Measurements from ENCODE around the gene NBPF6. TPM values are rescaled to one million over a fixed set of nuclear protein-coding genes. Genes with fewer than 3 reads are reported as not detected.
"Not testable (repeated sequence)": the region's sequence is repeated elsewhere in the genome, so short reads cannot be mapped to it uniquely, and the experiment has no call there.

Gene NBPF6, protein sequence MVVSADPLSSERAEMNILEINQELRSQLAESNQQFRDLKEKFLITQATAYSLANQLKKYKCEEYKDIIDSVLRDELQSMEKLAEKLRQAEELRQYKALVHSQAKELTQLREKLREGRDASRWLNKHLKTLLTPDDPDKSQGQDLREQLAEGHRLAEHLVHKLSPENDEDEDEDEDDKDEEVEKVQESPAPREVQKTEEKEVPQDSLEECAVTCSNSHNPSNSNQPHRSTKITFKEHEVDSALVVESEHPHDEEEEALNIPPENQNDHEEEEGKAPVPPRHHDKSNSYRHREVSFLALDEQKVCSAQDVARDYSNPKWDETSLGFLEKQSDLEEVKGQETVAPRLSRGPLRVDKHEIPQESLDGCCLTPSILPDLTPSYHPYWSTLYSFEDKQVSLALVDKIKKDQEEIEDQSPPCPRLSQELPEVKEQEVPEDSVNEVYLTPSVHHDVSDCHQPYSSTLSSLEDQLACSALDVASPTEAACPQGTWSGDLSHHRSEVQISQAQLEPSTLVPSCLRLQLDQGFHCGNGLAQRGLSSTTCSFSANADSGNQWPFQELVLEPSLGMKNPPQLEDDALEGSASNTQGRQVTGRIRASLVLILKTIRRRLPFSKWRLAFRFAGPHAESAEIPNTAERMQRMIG
- total RNA-seq = 0.36 TPM in 1 of 2 replicates, not detected in the other

GRCh38 chr1:108450043-108450442 is at the start of gene NBPF6:
TSS of gene NBPF6 (plus strand) at chr1:108450343. CDS start at chr1:108450602, 259 bp downstream.
- not testable (repeated sequence) for H3K79me2 ChIP-seq (ENCODE audit: insufficient read depth, low read length); H2AFZ ChIP-seq (ENCODE audit: low read length); H3K36me3 ChIP-seq (ENCODE audit: insufficient read depth, low read length); H3K4me1 ChIP-seq (ENCODE audit: insufficient read depth, low read length); H4K20me1 ChIP-seq (ENCODE audit: insufficient read depth, low read length); H3K4me2 ChIP-seq (ENCODE audit: insufficient read depth, low read length); H3K4me3 ChIP-seq (ENCODE audit: insufficient read depth, low read length); DNase-seq (ENCODE audit: insufficient read length, low spot score, missing footprints); H3K9me3 ChIP-seq (ENCODE audit: low read depth, low read length); H3K27me3 ChIP-seq (ENCODE audit: insufficient read depth, low read length); H3K27ac ChIP-seq (ENCODE audit: low read depth, low read length)

- H3K9me3 ChIP-seq (ENCODE audit: low read depth, low read length); H4K20me1 ChIP-seq (ENCODE audit: insufficient read depth, low read length); H3K27ac ChIP-seq (ENCODE audit: low read depth, low read length); H3K4me1 ChIP-seq (ENCODE audit: insufficient read depth, low read length); H3K79me2 ChIP-seq (ENCODE audit: insufficient read depth, low read length); H3K4me2 ChIP-seq (ENCODE audit: insufficient read depth, low read length); H3K36me3 ChIP-seq (ENCODE audit: insufficient read depth, low read length); H3K27me3 ChIP-seq (ENCODE audit: insufficient read depth, low read length); H2AFZ ChIP-seq (ENCODE audit: low read length); DNase-seq (ENCODE audit: insufficient read length, low spot score, missing footprints); H3K4me3 ChIP-seq (ENCODE audit: insufficient read depth, low read length): not testable (repeated sequence)
These were observed 38.9 kb upstream of the NBPF6 start for GRCh38 chr1:108411098-108411833.

GRCh38 chr1:108420129-108420528 is 30.0 kb upstream of the NBPF6 start:
- not testable (repeated sequence) for H3K36me3 ChIP-seq (ENCODE audit: insufficient read depth, low read length); H2AFZ ChIP-seq (ENCODE audit: low read length); H3K9me3 ChIP-seq (ENCODE audit: low read depth, low read length); H3K4me1 ChIP-seq (ENCODE audit: insufficient read depth, low read length); H3K4me3 ChIP-seq (ENCODE audit: insufficient read depth, low read length); H3K4me2 ChIP-seq (ENCODE audit: insufficient read depth, low read length); H4K20me1 ChIP-seq (ENCODE audit: insufficient read depth, low read length); DNase-seq (ENCODE audit: insufficient read length, low spot score, missing footprints); H3K27me3 ChIP-seq (ENCODE audit: insufficient read depth, low read length); H3K79me2 ChIP-seq (ENCODE audit: insufficient read depth, low read length); H3K27ac ChIP-seq (ENCODE audit: low read depth, low read length)

- H3K27me3 ChIP-seq (ENCODE audit: insufficient read depth, low read length); H3K4me3 ChIP-seq (ENCODE audit: insufficient read depth, low read length); H3K4me1 ChIP-seq (ENCODE audit: insufficient read depth, low read length): not testable (repeated sequence)
These were observed 28.9 kb upstream of the NBPF6 start for GRCh38 chr1:108421061-108421916.

GRCh38 chr1:108426877-108427276 is 23.3 kb upstream of the NBPF6 start:
- not testable (repeated sequence) for H4K20me1 ChIP-seq (ENCODE audit: insufficient read depth, low read length); H3K27ac ChIP-seq (ENCODE audit: low read depth, low read length); H3K36me3 ChIP-seq (ENCODE audit: insufficient read depth, low read length); H3K79me2 ChIP-seq (ENCODE audit: insufficient read depth, low read length); DNase-seq (ENCODE audit: insufficient read length, low spot score, missing footprints); H3K4me2 ChIP-seq (ENCODE audit: insufficient read depth, low read length); H3K27me3 ChIP-seq (ENCODE audit: insufficient read depth, low read length); H3K9me3 ChIP-seq (ENCODE audit: low read depth, low read length); H2AFZ ChIP-seq (ENCODE audit: low read length); H3K4me1 ChIP-seq (ENCODE audit: insufficient read depth, low read length); H3K4me3 ChIP-seq (ENCODE audit: insufficient read depth, low read length)

More at GRCh38 chr1:108421061-108421916, 28.9 kb upstream of the NBPF6 start:
- DNase-seq (ENCODE audit: insufficient read length, low spot score, missing footprints); H3K36me3 ChIP-seq (ENCODE audit: insufficient read depth, low read length); H3K4me2 ChIP-seq (ENCODE audit: insufficient read depth, low read length); H3K27ac ChIP-seq (ENCODE audit: low read depth, low read length); H2AFZ ChIP-seq (ENCODE audit: low read length); H3K79me2 ChIP-seq (ENCODE audit: insufficient read depth, low read length); H4K20me1 ChIP-seq (ENCODE audit: insufficient read depth, low read length); H3K9me3 ChIP-seq (ENCODE audit: low read depth, low read length): not testable (repeated sequence)

- not testable (repeated sequence) for H3K27ac ChIP-seq (ENCODE audit: low read depth, low read length); DNase-seq (ENCODE audit: insufficient read length, low spot score, missing footprints); H3K4me1 ChIP-seq (ENCODE audit: insufficient read depth, low read length); H3K9me3 ChIP-seq (ENCODE audit: low read depth, low read length); H4K20me1 ChIP-seq (ENCODE audit: insufficient read depth, low read length); H3K4me2 ChIP-seq (ENCODE audit: insufficient read depth, low read length); H3K4me3 ChIP-seq (ENCODE audit: insufficient read depth, low read length); H3K36me3 ChIP-seq (ENCODE audit: insufficient read depth, low read length); H3K27me3 ChIP-seq (ENCODE audit: insufficient read depth, low read length); H2AFZ ChIP-seq (ENCODE audit: low read length); H3K79me2 ChIP-seq (ENCODE audit: insufficient read depth, low read length)
These were observed 18.1 kb upstream of the NBPF6 start for GRCh38 chr1:108432002-108432401.

- not testable (repeated sequence) for H3K4me3 ChIP-seq (ENCODE audit: insufficient read depth, low read length); H3K27me3 ChIP-seq (ENCODE audit: insufficient read depth, low read length); H3K36me3 ChIP-seq (ENCODE audit: insufficient read depth, low read length); H2AFZ ChIP-seq (ENCODE audit: low read length); H3K4me1 ChIP-seq (ENCODE audit: insufficient read depth, low read length); H3K79me2 ChIP-seq (ENCODE audit: insufficient read depth, low read length); H3K27ac ChIP-seq (ENCODE audit: low read depth, low read length); DNase-seq (ENCODE audit: insufficient read length, low spot score, missing footprints); H3K4me2 ChIP-seq (ENCODE audit: insufficient read depth, low read length); H3K9me3 ChIP-seq (ENCODE audit: low read depth, low read length); H4K20me1 ChIP-seq (ENCODE audit: insufficient read depth, low read length)
These were observed 16.7 kb upstream of the NBPF6 start for GRCh38 chr1:108433404-108433803.

DNA sequence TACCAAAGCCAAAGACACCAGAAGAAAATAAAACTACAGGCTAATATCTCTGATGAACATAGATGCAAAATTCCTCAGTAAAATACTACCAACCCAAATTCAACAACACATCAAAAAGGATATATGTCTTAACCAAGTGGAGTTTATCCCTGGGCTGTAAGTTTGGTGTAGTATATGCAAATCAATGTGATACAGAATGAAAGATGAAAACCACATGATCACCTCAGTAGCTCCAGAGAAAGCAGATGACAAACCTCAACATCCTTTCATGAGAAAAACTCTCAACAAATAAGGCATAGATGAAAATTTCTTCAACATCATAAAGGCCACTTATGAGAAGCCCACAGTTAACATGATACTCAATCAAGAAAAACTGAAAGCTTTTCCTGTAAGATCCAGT is 11.6 kb upstream of the NBPF6 start:
- not testable (repeated sequence) for H3K27ac ChIP-seq (ENCODE audit: low read depth, low read length); H3K27me3 ChIP-seq (ENCODE audit: insufficient read depth, low read length); H2AFZ ChIP-seq (ENCODE audit: low read length); H3K4me3 ChIP-seq (ENCODE audit: insufficient read depth, low read length); H4K20me1 ChIP-seq (ENCODE audit: insufficient read depth, low read length); DNase-seq (ENCODE audit: insufficient read length, low spot score, missing footprints); H3K36me3 ChIP-seq (ENCODE audit: insufficient read depth, low read length); H3K4me1 ChIP-seq (ENCODE audit: insufficient read depth, low read length); H3K9me3 ChIP-seq (ENCODE audit: low read depth, low read length); H3K4me2 ChIP-seq (ENCODE audit: insufficient read depth, low read length); H3K79me2 ChIP-seq (ENCODE audit: insufficient read depth, low read length)
